Heart left ventricle (tissue), 13 donors: ENCODE measurements around the gene LPP.

Experiments
- POLR2A ChIP-seq, 2 donors: fragments of 450-650 bp; IDR thresholded peaks; one replicate each; pipeline ENCODE4 v1.6.1; 2017; ENCODE audit warnings: antibody characterized with exemption in 2 of 2, mild to moderate bottlenecking in 2 of 2, moderate library complexity in 2 of 2
- TF ChIP-seq, protein P1 (sequence below), 12 donors: fragments of 200-600 bp; sonication (generic) in 4 of 12; IDR thresholded peaks; one replicate each; pipeline versions ENCODE4 v1.5.0 to v1.8.0; 2018 to 2022; ENCODE audit warnings: antibody characterized with exemption in 12 of 12, mild to moderate bottlenecking in 5 of 12
- donor health status: ischemic (EF 13 %, LVEDD 7.1; RV severe dilation, severe dysfunction).
- donor health status: DM: no; HTN: yes; CAD: no.
- donor health status: DM: no; HTN: no; CAD: no.
- donor health status: ischemic (EF 25% LVEDD 6.9; RV normal size, moderate dysfunction).
- donor health status: ischemic (EF 25% LVEDD 5.7; RV mildly dilated, moderate dysfunction).
- donor health status: ischemic (EF 35%, LVEDD 5.7; RV mildly dilated, moderate dysfunction).
- donor health status: nonischemic (EF 11% LVEDD 7.7; RV severe dilation, severe dysfunction).
- donor health status: DM: yes; HTN: yes; CAD: no.
- donor health status: PGD.
- donor health status: ischemic (EF 29% LVEDD 5.4; RV normal size, mild dysfunction).
- donor health status: nonischemic (EF 23%, LVEDD 6.1; RV moderate dilation, normal function).

GRCh38 chr3:188686324-188686723 lies 532.4 kb downstream of the LPP start:
- TF ChIP-seq, protein P1, sequence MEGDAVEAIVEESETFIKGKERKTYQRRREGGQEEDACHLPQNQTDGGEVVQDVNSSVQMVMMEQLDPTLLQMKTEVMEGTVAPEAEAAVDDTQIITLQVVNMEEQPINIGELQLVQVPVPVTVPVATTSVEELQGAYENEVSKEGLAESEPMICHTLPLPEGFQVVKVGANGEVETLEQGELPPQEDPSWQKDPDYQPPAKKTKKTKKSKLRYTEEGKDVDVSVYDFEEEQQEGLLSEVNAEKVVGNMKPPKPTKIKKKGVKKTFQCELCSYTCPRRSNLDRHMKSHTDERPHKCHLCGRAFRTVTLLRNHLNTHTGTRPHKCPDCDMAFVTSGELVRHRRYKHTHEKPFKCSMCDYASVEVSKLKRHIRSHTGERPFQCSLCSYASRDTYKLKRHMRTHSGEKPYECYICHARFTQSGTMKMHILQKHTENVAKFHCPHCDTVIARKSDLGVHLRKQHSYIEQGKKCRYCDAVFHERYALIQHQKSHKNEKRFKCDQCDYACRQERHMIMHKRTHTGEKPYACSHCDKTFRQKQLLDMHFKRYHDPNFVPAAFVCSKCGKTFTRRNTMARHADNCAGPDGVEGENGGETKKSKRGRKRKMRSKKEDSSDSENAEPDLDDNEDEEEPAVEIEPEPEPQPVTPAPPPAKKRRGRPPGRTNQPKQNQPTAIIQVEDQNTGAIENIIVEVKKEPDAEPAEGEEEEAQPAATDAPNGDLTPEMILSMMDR (IDR thresholded peaks at IDR 0.05): no peak
- no peak for TF ChIP-seq POLR2A (IDR thresholded peaks at IDR 0.05)
